HepG2 (cell line): ENCODE results near the gene YBX2. TPM values are rescaled to one million over a fixed set of nuclear protein-coding genes. Genes with fewer than 3 reads are reported as not detected.
A peak's percentile ranks its signal among the peaks of the same experiment; 100 is the strongest.

ENCODE experiments used
- ARID3A ChIP-seq: IDR thresholded peaks from 2 replicates; pipeline ENCODE4 v1.6.1; 2012; ENCODE audit warnings: low read depth, low read length, improper control_type of control experiment
- CAMTA2 ChIP-seq: sonication (generic); formaldehyde crosslinking; IDR thresholded peaks from 2 replicates; pipeline ENCODE4 v1.4.0; 2020; ENCODE audit warnings: mild to moderate bottlenecking, missing genetic modification reagents, borderline replicate concordance
- HIVEP1 ChIP-seq: sonication (generic); formaldehyde crosslinking; IDR thresholded peaks from 2 replicates; pipeline ENCODE4 v1.4.0; 2020; ENCODE audit warnings: mild to moderate bottlenecking, missing genetic modification reagents
- HNRNPLL ChIP-seq: fragments of 200-400 bp; formaldehyde crosslinking; IDR thresholded peaks from 2 replicates; pipeline ENCODE4 v1.6.1; 2017; ENCODE audit warnings: mild to moderate bottlenecking, low read depth, low read length; ENCODE audit not compliant: poor library complexity, severe bottlenecking
- HNRNPUL1 ChIP-seq: fragments of 200-400 bp; formaldehyde crosslinking; IDR thresholded peaks from 2 replicates; pipeline ENCODE4 v1.6.1; 2017; ENCODE audit warnings: low read depth, mild to moderate bottlenecking, low read length, moderate library complexity
- HOXD1 ChIP-seq: sonication (generic); formaldehyde crosslinking; IDR thresholded peaks from 2 replicates; pipeline ENCODE4 v1.5.0; 2020; ENCODE audit warnings: missing genetic modification reagents
- KLF9 ChIP-seq: IDR thresholded peaks from 2 replicates; pipeline ENCODE4 v1.6.1; 2016; ENCODE audit warnings: low read depth
- MEIS1 ChIP-seq: sonication (generic); formaldehyde crosslinking; IDR thresholded peaks from 2 replicates; pipeline ENCODE4 v1.9.0; 2021; ENCODE audit warnings: mild to moderate bottlenecking, missing genetic modification reagents, moderate library complexity, borderline replicate concordance
- PHF20 ChIP-seq: sonication (generic); formaldehyde crosslinking; IDR thresholded peaks from 2 replicates; pipeline ENCODE4 v1.5.0; 2020; ENCODE audit warnings: mild to moderate bottlenecking, missing genetic modification reagents
- SAFB2 ChIP-seq: sonication (generic); formaldehyde crosslinking; IDR thresholded peaks from 2 replicates; pipeline ENCODE4 v1.5.1; 2020; ENCODE audit warnings: missing genetic modification reagents, low read depth, mild to moderate bottlenecking, borderline replicate concordance
- TRAFD1 ChIP-seq: sonication (generic); formaldehyde crosslinking; IDR thresholded peaks from 2 replicates; pipeline ENCODE4 v1.5.1; 2020; ENCODE audit warnings: missing genetic modification reagents, mild to moderate bottlenecking, borderline replicate concordance
- TRIM22 ChIP-seq: fragments of 450-650 bp; IDR thresholded peaks from 2 replicates; pipeline ENCODE4 v1.6.1; 2017
- UBTF ChIP-seq: sonication (generic); formaldehyde crosslinking; IDR thresholded peaks from 2 replicates; pipeline ENCODE4 v1.4.0; 2020; ENCODE audit warnings: mild to moderate bottlenecking, missing genetic modification reagents
- ZC3H13 ChIP-seq: sonication (generic); formaldehyde crosslinking; IDR thresholded peaks from 2 replicates; pipeline ENCODE4 v1.8.1; 2023; ENCODE audit warnings: mild to moderate bottlenecking, missing genetic modification reagents, moderate library complexity
- ZEB1 ChIP-seq: IDR thresholded peaks from 2 replicates; pipeline ENCODE4 v1.6.1; 2012; ENCODE audit warnings: mild to moderate bottlenecking, low read depth, inconsistent platforms; ENCODE audit not compliant: insufficient replicate concordance
- ZMYM4 ChIP-seq: sonication (generic); formaldehyde crosslinking; IDR thresholded peaks from 2 replicates; pipeline ENCODE4 v1.8.1; 2023; ENCODE audit warnings: mild to moderate bottlenecking, missing genetic modification reagents
- ZNF235 ChIP-seq: sonication (generic); formaldehyde crosslinking; IDR thresholded peaks from 2 replicates; pipeline ENCODE4 v1.8.1; 2023; ENCODE audit warnings: mild to moderate bottlenecking, missing genetic modification reagents, borderline replicate concordance
- ZNF580 ChIP-seq: IDR thresholded peaks from 2 replicates; pipeline ENCODE4 v1.6.1; 2016; ENCODE audit warnings: low read depth, borderline replicate concordance
- ZNF615 ChIP-seq: sonication (generic); formaldehyde crosslinking; IDR thresholded peaks from 2 replicates; pipeline ENCODE4 v1.5.0; 2020; ENCODE audit warnings: mild to moderate bottlenecking, missing genetic modification reagents, borderline replicate concordance
- ZNF740 ChIP-seq: sonication (generic); formaldehyde crosslinking; IDR thresholded peaks from 2 replicates; pipeline ENCODE4 v1.4.0; 2020; ENCODE audit warnings: missing genetic modification reagents
- polyA plus RNA-seq, 8 experiments: library from polyadenylated mRNA; depleted of rRNA in 3 of 8; stranded (reverse) in 7 of 8; unstranded in 1 of 8; fragments of >200 nt; fragmentation: Illumina TruSeq in 4 of 8; extraction: Trizol in 4 of 8; gene quantifications; 2 replicates each; pipeline versions ENCODE4 v1.2.1 to v1.2.3, GENCODE V29; 2011 to 2016; ENCODE audit warnings: low read depth in 4 of 8, missing spikeins in 1 of 8, mixed read lengths in 1 of 8; ENCODE audit not compliant: insufficient read depth in 1 of 8
- total RNA-seq, 5 experiments: library from RNA; depleted of rRNA; stranded (reverse); fragments of >200 nt; fragmentation: Illumina TruSeq; extraction: Trizol; gene quantifications; 2 replicates each; pipeline ENCODE4 v1.2.3, GENCODE V29; 2016; ENCODE audit warnings: low read depth in 1 of 5

The YBX2 gene
- total and polyA plus RNA-seq, 2 of the 13 experiments (the other 11 are each of a cell fraction or from before 2014, with no cell fraction given) = 0.12 to 0.22 TPM

- TF ChIP-seq ARID3A (peak; percentile 81), TRAFD1 (CRISPR knock-in tag) (no peak), MEIS1 (CRISPR knock-in tag) (peak; percentile 64; the same call in 1 of the 2 replicates), KLF9 (0 out of 2 replicates have a peak, but pooled peaks have one; percentile 51), ZMYM4 (CRISPR knock-in tag) (peak; percentile 47), HNRNPLL (peak; percentile 98), ZNF235 (CRISPR knock-in tag) (no peak), ZC3H13 (CRISPR knock-in tag) (peak; percentile 96), HOXD1 (0 out of 2 replicates have a peak, but pooled peaks have one; percentile 30), SAFB2 (CRISPR knock-in tag) (peak; percentile 91), ZNF740 (CRISPR knock-in tag) (peak; percentile 95), HNRNPUL1 (no peak), UBTF (CRISPR knock-in tag) (no peak; the same call in 1 of the 2 replicates), ZNF580 (CRISPR knock-in tag) (0 out of 2 replicates have a peak, but pooled peaks have one; percentile 63), PHF20 (CRISPR knock-in tag) (peak; percentile 85), HIVEP1 (no peak; the same call in 1 of the 2 replicates), TRIM22 (no peak), ZEB1 (peak; percentile 64), ZNF615 (CRISPR knock-in tag) (no peak; the same call in 1 of the 2 replicates), CAMTA2 (no peak)
These were observed 51.6 kb downstream of the YBX2 start (continued) for GRCh38 chr17:7242717-7243452.
